Measurements from ENCODE around the gene S100A10.

- TF ChIP-seq CTCF (IDR thresholded peaks at IDR 0.05; ENCODE audit: low read length): no peak
- TF ChIP-seq EZH2 (optimal IDR thresholded peaks at IDR 0.05; ENCODE audit: low read depth, low read length): no peak
- TF ChIP-seq EZH2phosphoT487 (IDR thresholded peaks at IDR 0.05; ENCODE audit: low read length): no peak
Observed at GRCh38 chr1:151972542-151973248, 21.0 kb downstream of the S100A10 start.

All from MM.1S (cell line).